ENCODE data around the gene SGCE.

GRCh38 chr7:94576316-94576715 lies 79.6 kb downstream of the SGCE start:
- TF ChIP-seq CTCF (IDR thresholded peaks at IDR 0.05) (no peak), POLR2A (IDR thresholded peaks at IDR 0.05) (no peak), EP300 (IDR thresholded peaks at IDR 0.05) (no peak)

Data from tibial nerve (tissue), 4 donors.